Measurements from ENCODE around the gene TREML2. TPM values are rescaled to one million over a fixed set of nuclear protein-coding genes. Genes with fewer than 3 reads are reported as not detected.

Gene TREML2
- total and polyA plus RNA-seq, 9 donors = 0.08 to 0.10 TPM; not detected in 7

DNA sequence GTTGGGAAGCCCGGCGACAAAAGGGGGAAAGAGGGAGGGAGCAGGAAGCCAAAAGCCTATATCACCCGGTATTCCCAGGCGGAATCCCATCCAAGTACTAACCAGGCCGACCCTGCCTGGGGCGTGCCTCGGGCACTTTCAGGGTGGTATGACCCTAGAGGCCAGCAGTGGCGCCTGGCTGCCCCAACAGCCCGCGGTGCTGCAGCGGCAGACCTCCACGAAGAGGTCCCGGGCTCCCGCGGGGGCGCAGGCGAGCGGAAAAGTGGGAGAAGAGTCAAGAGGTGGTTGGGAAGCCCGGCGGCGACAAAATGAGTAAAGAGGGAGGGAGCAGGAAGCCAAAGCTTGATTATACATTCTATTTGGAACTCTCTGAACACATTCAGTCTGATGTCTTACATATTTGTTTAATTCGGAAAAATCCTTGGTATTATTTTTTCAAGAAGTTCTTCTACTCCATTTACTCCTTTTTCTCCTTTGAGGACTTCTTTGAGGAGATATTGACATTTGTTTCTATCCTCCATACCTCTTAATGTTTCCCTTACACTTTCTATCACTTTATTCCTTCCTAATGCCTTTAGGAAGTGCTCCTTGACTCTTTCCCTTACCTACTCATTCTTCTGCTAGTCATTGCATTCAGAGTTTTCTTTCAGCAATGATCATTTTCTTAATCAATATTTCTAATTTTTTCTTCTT lies 38.7 kb upstream of the TREML2 start:
- Histone ChIP-seq H3K4me3 (no peak overlapping the region), H3K27ac (no peak overlapping the region), H3K36me3 (no peaks in the 10 kb centered on the region), H3K4me1 (ENCODE audit: insufficient read depth) (no peaks in the 10 kb centered on the region), H3K9me3 (no peaks in the 10 kb centered on the region), H3K27me3 (no peaks in the 10 kb centered on the region)
- intact Hi-C loops (cut with DNase I) = no loop called here
- TF ChIP-seq, protein P1, sequence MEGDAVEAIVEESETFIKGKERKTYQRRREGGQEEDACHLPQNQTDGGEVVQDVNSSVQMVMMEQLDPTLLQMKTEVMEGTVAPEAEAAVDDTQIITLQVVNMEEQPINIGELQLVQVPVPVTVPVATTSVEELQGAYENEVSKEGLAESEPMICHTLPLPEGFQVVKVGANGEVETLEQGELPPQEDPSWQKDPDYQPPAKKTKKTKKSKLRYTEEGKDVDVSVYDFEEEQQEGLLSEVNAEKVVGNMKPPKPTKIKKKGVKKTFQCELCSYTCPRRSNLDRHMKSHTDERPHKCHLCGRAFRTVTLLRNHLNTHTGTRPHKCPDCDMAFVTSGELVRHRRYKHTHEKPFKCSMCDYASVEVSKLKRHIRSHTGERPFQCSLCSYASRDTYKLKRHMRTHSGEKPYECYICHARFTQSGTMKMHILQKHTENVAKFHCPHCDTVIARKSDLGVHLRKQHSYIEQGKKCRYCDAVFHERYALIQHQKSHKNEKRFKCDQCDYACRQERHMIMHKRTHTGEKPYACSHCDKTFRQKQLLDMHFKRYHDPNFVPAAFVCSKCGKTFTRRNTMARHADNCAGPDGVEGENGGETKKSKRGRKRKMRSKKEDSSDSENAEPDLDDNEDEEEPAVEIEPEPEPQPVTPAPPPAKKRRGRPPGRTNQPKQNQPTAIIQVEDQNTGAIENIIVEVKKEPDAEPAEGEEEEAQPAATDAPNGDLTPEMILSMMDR (IDR thresholded peaks at IDR 0.05) = no peak
- TF ChIP-seq EP300 (IDR thresholded peaks at IDR 0.05) (no peak), POLR2A (IDR thresholded peaks at IDR 0.05) (no peak)
- DNase-seq = no peak
- WGBS, 3 donors = 10 to 13% (median 12%) methylated on average over 22 of the region's 22 CpGs

- intact Hi-C loops (cut with DNase I) = no loop called here
- DNase-seq = no peak
- H3K36me3 ChIP-seq = no peaks in the 10 kb centered on the region
- H3K4me1 ChIP-seq (ENCODE audit: insufficient read depth) = no peaks in the 10 kb centered on the region
- no peaks in the 10 kb centered on the region for H3K9me3 ChIP-seq
- H3K4me3 ChIP-seq = no peak overlapping the region
- WGBS, 3 donors = 69 to 80% (median 70%) methylated on average over 5 of the region's 5 CpGs
- H3K27me3 ChIP-seq = no peaks in the 10 kb centered on the region
- H3K27ac ChIP-seq = no peak overlapping the region
- no peak for TF ChIP-seq POLR2A (IDR thresholded peaks at IDR 0.05)
- TF ChIP-seq, protein P1 (IDR thresholded peaks at IDR 0.05) = no peak
- TF ChIP-seq EP300 (IDR thresholded peaks at IDR 0.05) = no peak
Observed at GRCh38 chr6:41237128-41237527, 36.2 kb upstream of the TREML2 start.

GRCh38 chr6:41236276-41236675 lies 35.3 kb upstream of the TREML2 start:
- no peak overlapping the region for H3K4me3 ChIP-seq
- H3K4me1 ChIP-seq (ENCODE audit: insufficient read depth) = no peaks in the 10 kb centered on the region
- intact Hi-C loops (cut with DNase I) = no loop called here
- 84 to 92% (median 88%) methylated on average over 4 of the region's 4 CpGs for WGBS, 3 donors
- no peak for DNase-seq
- H3K36me3 ChIP-seq = no peaks in the 10 kb centered on the region
- TF ChIP-seq EP300 (IDR thresholded peaks at IDR 0.05) = no peak
- no peak for TF ChIP-seq POLR2A (IDR thresholded peaks at IDR 0.05)
- TF ChIP-seq, protein P1 (IDR thresholded peaks at IDR 0.05) = no peak
- H3K27ac ChIP-seq = no peak overlapping the region
- no peaks in the 10 kb centered on the region for H3K9me3 ChIP-seq
- H3K27me3 ChIP-seq = no peaks in the 10 kb centered on the region

DNA sequence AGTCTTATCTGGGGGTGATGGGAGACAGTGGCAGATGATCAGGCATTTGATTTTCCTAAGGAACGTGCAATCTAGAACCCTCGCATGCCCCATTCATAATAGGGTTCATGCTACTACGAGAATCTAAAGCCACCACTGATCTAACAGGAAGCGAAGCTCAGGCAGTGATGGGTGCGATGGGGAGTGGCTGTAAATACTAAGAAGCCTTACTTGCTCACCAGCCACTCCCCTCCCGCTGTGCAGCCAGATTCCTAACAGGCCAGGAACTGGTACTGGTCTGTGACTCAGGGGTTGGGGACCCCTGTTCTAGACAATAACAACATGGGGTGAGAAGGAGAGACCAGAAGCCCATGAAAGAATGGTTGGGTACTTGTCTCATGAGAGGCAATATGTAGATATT lies 31.7 kb upstream of the TREML2 start:
- H3K9me3 ChIP-seq = no peaks in the 10 kb centered on the region
- H3K4me3 ChIP-seq = no peak overlapping the region
- H3K27ac ChIP-seq = no peak overlapping the region
- intact Hi-C loops (cut with DNase I) = no loop called here
- H3K36me3 ChIP-seq = no peaks in the 10 kb centered on the region
- H3K27me3 ChIP-seq = no peaks in the 10 kb centered on the region
- DNase-seq = no peak
- no peaks in the 10 kb centered on the region for H3K4me1 ChIP-seq (ENCODE audit: insufficient read depth)
- 87 to 89% (median 89%) methylated on average over 6 of the region's 6 CpGs for WGBS, 3 donors
- TF ChIP-seq POLR2A (IDR thresholded peaks at IDR 0.05) (no peak), EP300 (IDR thresholded peaks at IDR 0.05) (no peak)
- TF ChIP-seq, protein P1 (IDR thresholded peaks at IDR 0.05) = no peak
